SK-N-SH (cell line): ENCODE measurements around the gene SUCNR1. TPM values are rescaled to one million over a fixed set of nuclear protein-coding genes. Genes with fewer than 3 reads are reported as not detected.

Experiments
- CTCF ChIA-PET: fragments of 300-600, 350-600 bp; formaldehyde crosslinking; extraction: SDS; loops from one replicate; lab custom pipeline; 2021; lab: Yijun Ruan, JAX
- POLR2A ChIA-PET: fragments of 350-600 bp; sonication (Branson Sonifier 250); formaldehyde crosslinking; extraction: SDS; loops from one replicate; lab custom pipeline; 2020; ENCODE audit warnings: antibody characterized with exemption, inconsistent platforms; lab: Yijun Ruan, JAX
- DNase-seq: peaks from one replicate; pipeline ENCODE4 v3.0.0; 2012
- H2AFZ ChIP-seq: fragments of 200-600 bp; sonication (generic); 2 replicates; pipeline ENCODE4 v1.8.1; 2016; ENCODE audit warnings: antibody characterized with exemption, mild to moderate bottlenecking, low read depth
- H3F3A ChIP-seq: fragments of 200-600 bp; sonication (generic); replicated peaks from 2 replicates; pipeline ENCODE3; 2016; ENCODE audit warnings: antibody characterized with exemption, mild to moderate bottlenecking; ENCODE audit not compliant: insufficient read depth
- H3K27ac ChIP-seq, 2 experiments: fragments of 200-500 bp in 1 of 2; fragments of 200-600 bp in 1 of 2; sonication (Bioruptor generic) in 1 of 2; sonication (generic), shearing (Covaris generic) in 1 of 2; 2 replicates each; pipeline versions ENCODE4 v1.5.1 to v1.6.1; 2014 to 2016; ENCODE audit warnings: low read depth in 2 of 2, inconsistent platforms in 1 of 2, low read length in 1 of 2, mild to moderate bottlenecking in 1 of 2, mixed read lengths in 1 of 2
- H3K27me3 ChIP-seq: fragments of 200-600 bp; sonication (generic), shearing (Covaris generic); 2 replicates; pipeline ENCODE4 v1.6.1; 2016; ENCODE audit warnings: mixed run types; ENCODE audit not compliant: insufficient read depth
- H3K36me3 ChIP-seq, 2 experiments: fragments of 200-500 bp in 1 of 2; fragments of 200-600 bp in 1 of 2; sonication (Bioruptor generic) in 1 of 2; sonication (generic) in 1 of 2; replicated peaks in 1 of 2; 2 replicates each; pipeline versions ENCODE3 to v1.5.1; 2014 to 2016; ENCODE audit warnings: low read length in 1 of 2, mild to moderate bottlenecking in 1 of 2; ENCODE audit not compliant: insufficient read depth in 2 of 2, control insufficient read depth in 1 of 2
- H3K4me1 ChIP-seq, 2 experiments: fragments of 200-500 bp in 1 of 2; fragments of 200-600 bp in 1 of 2; sonication (Bioruptor generic) in 1 of 2; sonication (generic), shearing (Covaris generic) in 1 of 2; 2 replicates each; pipeline versions ENCODE4 v1.5.1 to v1.6.1; 2014 to 2016; ENCODE audit warnings: low read depth in 1 of 2, low read length in 1 of 2, mixed run types in 1 of 2; ENCODE audit not compliant: insufficient read depth in 2 of 2, control insufficient read depth in 1 of 2
- H3K4me2 ChIP-seq: fragments of 200-600 bp; sonication (generic), shearing (Covaris generic); 2 replicates; pipeline ENCODE4 v1.6.1; 2017; ENCODE audit warnings: mixed run types
- H3K4me3 ChIP-seq, 2 experiments: fragments of 200-500 bp in 1 of 2; fragments of 200-600 bp in 1 of 2; sonication (Bioruptor generic) in 1 of 2; sonication (generic), shearing (Covaris generic) in 1 of 2; 2 replicates each; pipeline versions ENCODE4 v1.5.1 to v1.8.1; 2014 to 2016; ENCODE audit warnings: low read depth in 2 of 2, inconsistent platforms in 1 of 2, low read length in 1 of 2, mild to moderate bottlenecking in 1 of 2, mixed read lengths in 1 of 2, moderate library complexity in 1 of 2
- H3K79me2 ChIP-seq: fragments of 200-600 bp; sonication (generic); 2 replicates; pipeline ENCODE4 v1.8.1; 2017; ENCODE audit warnings: mild to moderate bottlenecking; ENCODE audit not compliant: insufficient read depth
- H3K9ac ChIP-seq: fragments of 200-600 bp; sonication (generic); 2 replicates; pipeline ENCODE4 v1.6.1; 2017; ENCODE audit warnings: mixed run types
- H3K9me2 ChIP-seq: fragments of 200-600 bp; sonication (generic); 2 replicates; pipeline ENCODE4 v1.6.1; 2017; ENCODE audit warnings: mixed run types
- H3K9me3 ChIP-seq: fragments of 200-600 bp; sonication (generic); 2 replicates; pipeline ENCODE4 v1.6.1; 2017; ENCODE audit warnings: mixed run types, mild to moderate bottlenecking, moderate library complexity
- H4K20me1 ChIP-seq: fragments of 200-600 bp; sonication (generic); 2 replicates; pipeline ENCODE4 v1.6.1; 2017; ENCODE audit warnings: mild to moderate bottlenecking, mixed run types; ENCODE audit not compliant: insufficient read depth
- CTCF ChIP-seq: fragments of 200-600 bp; sonication (generic); IDR thresholded peaks from 2 replicates; pipeline ENCODE4 v1.6.1; 2017; ENCODE audit warnings: antibody characterized with exemption, mild to moderate bottlenecking, moderate library complexity
- EZH2phosphoT487 ChIP-seq: fragments of 200-600 bp; sonication (generic); IDR thresholded peaks from 2 replicates; pipeline ENCODE4 v1.6.1; 2017; ENCODE audit warnings: low read depth, mixed run types, mild to moderate bottlenecking, antibody characterized with exemption, moderate library complexity, borderline replicate concordance
- GABPA ChIP-seq: IDR thresholded peaks from 2 replicates; pipeline ENCODE4 v1.4.0; 2012; ENCODE audit warnings: low read depth, mild to moderate bottlenecking
- NFIC ChIP-seq: IDR thresholded peaks from 2 replicates; pipeline ENCODE4 v1.4.0; 2012; ENCODE audit warnings: borderline replicate concordance
- PBX3 ChIP-seq: IDR thresholded peaks from 2 replicates; pipeline ENCODE4; 2012
- RAD21 ChIP-seq: IDR thresholded peaks from 2 replicates; pipeline ENCODE4 v1.6.1; 2012; ENCODE audit warnings: mild to moderate bottlenecking, low read length
- RCOR1 ChIP-seq: fragments of 150-350 bp; IDR thresholded peaks from 2 replicates; pipeline ENCODE4 v1.6.1; 2017; ENCODE audit warnings: antibody characterized with exemption, low read length
- REST ChIP-seq: IDR thresholded peaks from 2 replicates; pipeline ENCODE4 v1.6.1; 2012; ENCODE audit warnings: mild to moderate bottlenecking, low read depth, low read length, moderate library complexity
- RXRA ChIP-seq: IDR thresholded peaks from 2 replicates; pipeline ENCODE4 v1.4.0; 2012; ENCODE audit warnings: low read depth, mild to moderate bottlenecking, borderline replicate concordance
- TAF1 ChIP-seq: IDR thresholded peaks from 2 replicates; pipeline ENCODE4 v1.6.1; 2012; ENCODE audit warnings: low read depth, mild to moderate bottlenecking, low read length, moderate library complexity, borderline replicate concordance
- TCF12 ChIP-seq: IDR thresholded peaks from 2 replicates; pipeline ENCODE4 v1.4.0; 2012
- TEAD4 ChIP-seq: IDR thresholded peaks from 2 replicates; pipeline ENCODE4 v1.4.0; 2012; ENCODE audit warnings: mild to moderate bottlenecking, borderline replicate concordance; ENCODE audit not compliant: insufficient read depth
- USF1 ChIP-seq: IDR thresholded peaks from 2 replicates; pipeline ENCODE4 v1.4.0; 2012; ENCODE audit warnings: low read depth, borderline replicate concordance
- USF2 ChIP-seq: fragments of 150-350 bp; IDR thresholded peaks from 2 replicates; pipeline ENCODE4 v1.6.1; 2017; ENCODE audit warnings: antibody characterized with exemption, low read length, low read depth, borderline replicate concordance
- YY1 ChIP-seq: IDR thresholded peaks from 2 replicates; pipeline ENCODE4 v1.4.0; 2012; ENCODE audit warnings: low read depth, mild to moderate bottlenecking
- ZBTB33 ChIP-seq: IDR thresholded peaks from 2 replicates; pipeline ENCODE4 v1.4.0; 2012; ENCODE audit warnings: low read depth, borderline replicate concordance
- whole genome bisulfite sequencing: methylation state at CpG from one replicate; pipeline ENCODE4 v1.1.6; 2017; ENCODE audit warnings: low lambda C conversion rate; 5-methylcytosine and 5-hydroxymethylcytosine counted together
- polyA plus RNA-seq, 3 experiments: library from polyadenylated mRNA; depleted of rRNA; stranded (reverse); fragments of >200 nt; gene quantifications; 2 replicates each; pipeline ENCODE4 v1.2.3, GENCODE V29; 2012

Gene SUCNR1
- polyA plus RNA-seq, 1 of the 3 experiments (the other 2 are of a cell fraction), result 1.5 TPM

- no peaks in the 10 kb centered on the region for H3K27me3 ChIP-seq
- H3K36me3 ChIP-seq, result peaks cover 2 to 11% of the 10 kb centered on the region in 2 experiments
- WGBS, result 34% methylated on average over 2 of the region's 2 CpGs
- peak overlapping the region; percentile 44; the same call in 1 of the 2 replicates for H3K4me2 ChIP-seq
- no peak overlapping the region for H3K4me3 ChIP-seq
- H4K20me1 ChIP-seq, result no peaks in the 10 kb centered on the region
- no peak for TF ChIP-seq RCOR1
- H3K4me1 ChIP-seq, result peaks cover under 1 to 2% of the 10 kb centered on the region in 2 experiments; a peak in 2 of 4 replicates
- DNase-seq, result no peak
- peaks cover 41% of the 10 kb centered on the region for H3F3A ChIP-seq
- no peaks in the 10 kb centered on the region for H3K9me2 ChIP-seq
- peak overlapping the region; percentile 40; the same call in 1 of the 2 replicates for H3K9ac ChIP-seq
- POLR2A ChIA-PET, result no interaction called here
- H3K27ac ChIP-seq, result peak overlapping the region; percentile 55 to 76; a peak in 3 of 4 replicates
- no peaks in the 10 kb centered on the region for H3K9me3 ChIP-seq
- H3K79me2 ChIP-seq, result peaks cover 75% of the 10 kb centered on the region
- CTCF ChIA-PET, result no interaction called here
- H2AFZ ChIP-seq, result no peak overlapping the region
These were observed 3.8 kb downstream of the SUCNR1 start for GRCh38 chr3:151877269-151877668.

GRCh38 chr3:151878465-151878864 is 5.0 kb downstream of the SUCNR1 start:
- no peaks in the 10 kb centered on the region for H3K9me2 ChIP-seq
- peaks cover 31% of the 10 kb centered on the region for H3F3A ChIP-seq
- ChIA-PET CTCF (no interaction called here), POLR2A (no interaction called here)
- H3K27me3 ChIP-seq, result no peaks in the 10 kb centered on the region
- H3K4me2 ChIP-seq, result peak overlapping the region; percentile 44; the same call in 1 of the 2 replicates
- H3K36me3 ChIP-seq, result peaks cover 2 to 16% of the 10 kb centered on the region in 2 experiments
- H3K9me3 ChIP-seq, result no peaks in the 10 kb centered on the region
- no peak overlapping the region for H3K4me3 ChIP-seq
- peaks cover 0 to 2% of the 10 kb centered on the region in 2 experiments; a peak in 1 of 4 replicates for H3K4me1 ChIP-seq
- 31% methylated on average over 3 of the region's 3 CpGs for WGBS
- no peaks in the 10 kb centered on the region for H4K20me1 ChIP-seq
- TF ChIP-seq RXRA (no peak), EZH2phosphoT487 (no peak), TCF12 (no peak), CTCF (no peak), TAF1 (no peak), USF2 (no peak), TEAD4 (no peak), RCOR1 (no peak), RAD21 (no peak), YY1 (no peak), NFIC (no peak), USF1 (no peak), PBX3 (no peak), REST (no peak), GABPA (no peak), ZBTB33 (no peak)
- peaks cover 84% of the 10 kb centered on the region for H3K79me2 ChIP-seq
- H3K9ac ChIP-seq, result no peak overlapping the region; the same call in 1 of the 2 replicates
- no peak overlapping the region for H2AFZ ChIP-seq
- DNase-seq, result no peak
- peak overlapping the region; percentile 69 to 76; a peak in 3 of 4 replicates for H3K27ac ChIP-seq
